Left ventricle myocardium inferior (tissue), 1 donor: ENCODE measurements around the gene BCDIN3D. TPM values are rescaled to one million over a fixed set of nuclear protein-coding genes. Genes with fewer than 3 reads are reported as not detected.

Experiments used
- DNase-seq: peaks from one replicate; pipeline ENCODE4 v3.0.0-alpha.2; 2020
- H3K27ac ChIP-seq: fragments of 200-600 bp; replicated peaks from 2 replicates; pipeline ENCODE4 v1.8.0; 2021
- H3K27me3 ChIP-seq: fragments of 200-600 bp; 2 replicates; pipeline ENCODE4 v1.8.0; 2021; ENCODE audit warnings: low read depth
- H3K36me3 ChIP-seq: fragments of 200-600 bp; 2 replicates; pipeline ENCODE4 v1.8.0; 2021
- H3K4me1 ChIP-seq: fragments of 200-600 bp; 2 replicates; pipeline ENCODE4 v1.8.0; 2021
- H3K4me3 ChIP-seq: fragments of 200-600 bp; 2 replicates; pipeline ENCODE4 v1.8.0; 2021; ENCODE audit warnings: mild to moderate bottlenecking, moderate library complexity
- H3K9me3 ChIP-seq: fragments of 200-600 bp; replicated peaks from 2 replicates; pipeline ENCODE4 v1.8.0; 2021
- intact Hi-C: fragments of 100-400 bp; cut with micrococcal nuclease; formaldehyde crosslinking; loops from one replicate; pipeline ENCODE4 v1.11.0; 2022
- total RNA-seq: library from RNA; stranded (reverse); fragmentation: NEBNext Ultra II Directional; extraction: Animal tissue kit (Norgen Biotek cat#: 25700); gene quantifications from one replicate; pipeline ENCODE4 v1.2.1, GENCODE V29; 2021
- TF ChIP-seq, protein P1 (sequence below): fragments of 200-600 bp; IDR thresholded peaks from 2 replicates; pipeline ENCODE4 v1.8.0; 2021; ENCODE audit warnings: antibody characterized with exemption, mild to moderate bottlenecking, borderline replicate concordance
- donor health status: DM: no; HTN: yes; CAD: no; lungs with severe emphysema.

The BCDIN3D gene
- total RNA-seq, 1 donor from 2014 or later, result 2.9 TPM

DNA sequence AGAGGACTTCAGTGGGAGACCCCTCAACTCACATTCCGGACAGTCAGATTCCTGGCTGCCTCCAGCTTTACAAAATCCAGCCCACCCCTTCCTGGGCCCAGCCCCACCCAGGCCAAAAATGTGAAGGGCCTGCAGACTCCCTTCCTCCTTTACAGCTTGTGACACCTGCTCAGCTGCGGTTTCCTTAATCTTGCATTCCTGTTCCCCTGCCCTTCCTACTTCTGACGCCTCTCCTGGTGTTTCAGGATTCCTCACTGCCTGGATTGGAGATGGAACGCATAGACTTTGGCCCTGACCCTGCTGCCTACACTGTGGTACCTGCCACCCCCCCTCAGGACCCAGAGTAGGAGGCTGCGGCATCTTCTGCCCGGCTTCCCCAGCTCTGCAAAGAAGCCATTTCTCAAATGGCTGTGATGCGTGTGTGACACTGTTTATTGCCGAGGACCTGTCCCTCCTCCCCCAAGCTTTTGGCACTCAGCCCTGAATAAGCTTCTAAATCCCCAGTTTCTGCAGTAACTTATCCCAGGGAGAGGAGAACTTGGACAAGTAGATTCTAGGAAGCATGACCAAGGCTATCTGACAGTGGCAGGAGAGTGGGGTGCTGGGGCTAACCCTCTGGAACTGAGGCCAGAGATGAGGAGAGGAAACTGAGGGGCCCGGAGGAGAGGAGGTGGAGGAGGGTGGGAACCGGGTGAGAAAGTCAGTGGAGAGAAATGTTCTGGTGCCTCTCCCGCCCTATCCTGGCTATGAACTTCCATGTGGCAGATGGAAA, 24.9 kb upstream of the BCDIN3D start:
- Histone ChIP-seq H3K4me1 (peaks cover 43% of the 10 kb centered on the region), H3K4me3 (no peak overlapping the region), H3K9me3 (no peaks in the 10 kb centered on the region), H3K36me3 (no peaks in the 10 kb centered on the region), H3K27ac (peak overlapping the region; percentile 82), H3K27me3 (peaks cover 20% of the 10 kb centered on the region)
- DNase-seq, result no peak
- intact Hi-C loops, result loop anchor here (10.0 kb wide), 2 partner anchors 77 to 187 kb away; partner anchors contain the start of gene ASIC1
- TF ChIP-seq, protein P1, sequence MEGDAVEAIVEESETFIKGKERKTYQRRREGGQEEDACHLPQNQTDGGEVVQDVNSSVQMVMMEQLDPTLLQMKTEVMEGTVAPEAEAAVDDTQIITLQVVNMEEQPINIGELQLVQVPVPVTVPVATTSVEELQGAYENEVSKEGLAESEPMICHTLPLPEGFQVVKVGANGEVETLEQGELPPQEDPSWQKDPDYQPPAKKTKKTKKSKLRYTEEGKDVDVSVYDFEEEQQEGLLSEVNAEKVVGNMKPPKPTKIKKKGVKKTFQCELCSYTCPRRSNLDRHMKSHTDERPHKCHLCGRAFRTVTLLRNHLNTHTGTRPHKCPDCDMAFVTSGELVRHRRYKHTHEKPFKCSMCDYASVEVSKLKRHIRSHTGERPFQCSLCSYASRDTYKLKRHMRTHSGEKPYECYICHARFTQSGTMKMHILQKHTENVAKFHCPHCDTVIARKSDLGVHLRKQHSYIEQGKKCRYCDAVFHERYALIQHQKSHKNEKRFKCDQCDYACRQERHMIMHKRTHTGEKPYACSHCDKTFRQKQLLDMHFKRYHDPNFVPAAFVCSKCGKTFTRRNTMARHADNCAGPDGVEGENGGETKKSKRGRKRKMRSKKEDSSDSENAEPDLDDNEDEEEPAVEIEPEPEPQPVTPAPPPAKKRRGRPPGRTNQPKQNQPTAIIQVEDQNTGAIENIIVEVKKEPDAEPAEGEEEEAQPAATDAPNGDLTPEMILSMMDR, result no peak

DNA sequence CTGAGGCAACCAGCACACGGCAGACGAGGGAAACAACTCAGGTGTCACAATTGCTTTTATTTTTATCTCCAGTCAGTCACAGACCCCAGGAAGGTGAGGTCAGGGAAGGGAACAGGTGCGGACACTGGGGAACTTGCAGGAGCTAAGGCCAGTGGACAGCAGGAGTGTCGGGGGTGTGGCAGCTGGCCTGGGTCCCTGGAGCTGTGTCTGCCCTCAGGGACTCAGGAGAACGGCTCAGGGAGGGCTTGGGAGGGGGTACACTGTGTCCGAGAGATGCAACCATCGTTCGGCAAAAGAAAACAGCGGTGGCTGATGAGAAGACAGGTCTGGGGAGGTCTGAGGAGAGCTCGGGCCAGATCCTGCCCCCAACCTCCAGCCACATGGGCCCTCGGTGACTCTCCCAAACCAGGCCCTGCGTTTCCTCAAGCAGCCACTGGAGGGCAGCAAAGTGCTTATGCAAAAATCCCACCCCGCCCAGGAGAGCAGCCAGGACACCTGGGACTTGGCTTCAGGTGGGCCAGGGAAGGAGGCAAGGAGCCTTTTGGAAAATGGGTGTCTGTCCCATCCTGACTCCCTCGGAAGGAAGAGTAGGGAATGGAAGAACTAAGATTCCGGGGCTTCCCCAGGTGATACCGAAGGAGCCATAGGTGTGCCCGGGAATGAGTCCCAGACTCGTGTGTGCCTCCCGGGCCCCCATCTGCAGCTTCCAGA, 24.1 kb upstream of the BCDIN3D start:
- H3K9me3 ChIP-seq, result no peaks in the 10 kb centered on the region
- H3K4me3 ChIP-seq, result no peak overlapping the region
- H3K27me3 ChIP-seq, result peaks cover 20% of the 10 kb centered on the region
- peak overlapping the region; percentile 82 for H3K27ac ChIP-seq
- H3K4me1 ChIP-seq, result peaks cover 39% of the 10 kb centered on the region
- intact Hi-C loops, result loop anchor here (10.0 kb wide), 2 partner anchors 78 to 188 kb away; partner anchors contain the start of gene ASIC1
- TF ChIP-seq, protein P1, result peak; percentile 98
- peak; percentile 74 for DNase-seq
- H3K36me3 ChIP-seq, result no peaks in the 10 kb centered on the region

DNA sequence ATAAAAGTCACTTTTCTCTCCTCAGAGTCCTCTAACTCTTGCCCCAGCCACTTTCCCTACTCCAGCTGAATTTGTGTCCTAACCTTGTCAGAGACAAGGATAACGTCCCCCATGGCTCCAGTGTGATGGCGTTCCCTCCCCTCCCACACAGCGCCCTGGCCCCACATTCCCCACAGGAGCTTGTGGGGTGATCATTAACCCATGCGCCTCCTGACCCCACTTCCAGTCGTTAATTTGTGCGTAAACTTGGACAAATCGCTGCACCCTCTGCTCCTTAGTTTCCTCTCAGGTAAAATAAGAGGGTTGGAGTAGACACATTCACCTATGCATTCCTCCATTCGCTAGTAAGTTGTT, 22.9 kb upstream of the BCDIN3D start:
- H3K4me3 ChIP-seq, result no peak overlapping the region
- intact Hi-C loops, result loop anchor here (10.0 kb wide), 2 partner anchors 79 to 189 kb away; partner anchors contain the start of gene ASIC1
- no peak for DNase-seq

DNA sequence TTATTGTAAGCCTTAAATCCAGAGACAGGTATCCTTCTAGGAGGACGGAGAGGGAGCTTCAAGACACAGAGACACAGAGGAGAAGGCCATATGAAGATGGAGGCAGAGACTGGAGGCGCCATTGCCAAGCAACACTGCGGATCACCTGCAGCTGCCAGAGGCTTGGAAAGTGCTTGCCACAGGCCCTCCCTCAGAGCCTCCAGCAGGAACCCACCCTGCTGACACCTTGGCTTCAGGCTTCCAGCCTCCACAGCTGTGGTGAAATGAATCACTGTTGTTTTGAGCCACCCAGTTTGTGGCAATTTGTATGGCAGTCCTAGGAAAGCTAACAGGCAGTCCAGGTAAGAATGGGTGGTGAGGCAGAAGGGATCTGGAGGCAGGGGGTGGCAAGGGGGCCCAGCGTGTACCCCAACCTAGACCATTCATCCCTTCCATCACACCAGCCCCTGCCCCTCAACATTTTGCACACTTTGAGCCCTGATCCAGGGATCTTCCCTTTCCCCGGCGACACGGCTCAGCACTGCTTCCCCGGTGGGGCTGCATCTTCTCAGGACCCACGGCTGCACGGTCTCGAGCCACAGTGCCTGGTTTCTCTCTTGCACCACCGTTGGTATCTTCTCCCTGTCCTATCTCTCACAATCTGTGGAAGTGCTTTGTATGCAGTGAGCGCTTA, 22.3 kb upstream of the BCDIN3D start:
- no peak for DNase-seq

More for the DNA sequence above, 22.9 kb upstream of the BCDIN3D start:
- Histone ChIP-seq H3K9me3 (no peaks in the 10 kb centered on the region), H3K36me3 (no peaks in the 10 kb centered on the region), H3K4me1 (peaks cover 39% of the 10 kb centered on the region), H3K27ac (no peak overlapping the region), H3K27me3 (peaks cover 20% of the 10 kb centered on the region)
- TF ChIP-seq, protein P1, result no peak

DNA sequence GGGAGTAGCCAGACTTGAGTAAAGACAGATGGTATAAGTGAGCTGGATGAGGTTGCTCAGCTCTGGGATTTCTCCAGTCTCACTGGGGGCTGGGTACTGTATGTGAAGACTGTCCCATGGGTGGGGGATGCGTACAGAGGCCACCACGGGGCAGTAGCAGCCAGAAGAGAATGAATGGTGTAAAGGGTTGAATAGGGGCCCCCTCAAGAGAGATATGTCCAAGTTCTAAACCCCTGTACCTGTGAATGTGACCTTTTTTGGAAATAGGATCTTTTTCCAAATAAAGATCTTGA, 21.8 kb upstream of the BCDIN3D start:
- H3K27me3 ChIP-seq, result peaks cover 20% of the 10 kb centered on the region
- no peak overlapping the region for H3K27ac ChIP-seq
- no peaks in the 10 kb centered on the region for H3K9me3 ChIP-seq
- H3K4me3 ChIP-seq, result no peak overlapping the region
- intact Hi-C loops, result loop anchor here (10.0 kb wide), 2 partner anchors 80 to 190 kb away; partner anchors contain the start of gene ASIC1
- no peaks in the 10 kb centered on the region for H3K36me3 ChIP-seq
- TF ChIP-seq, protein P1, result no peak
- peaks cover 29% of the 10 kb centered on the region for H3K4me1 ChIP-seq
- DNase-seq, result no peak

More for the DNA sequence above, 22.3 kb upstream of the BCDIN3D start:
- Histone ChIP-seq H3K9me3 (no peaks in the 10 kb centered on the region), H3K36me3 (no peaks in the 10 kb centered on the region), H3K4me1 (peaks cover 34% of the 10 kb centered on the region), H3K27ac (no peak overlapping the region), H3K4me3 (no peak overlapping the region), H3K27me3 (peaks cover 20% of the 10 kb centered on the region)
- intact Hi-C loops, result loop anchor here (10.0 kb wide), 2 partner anchors 80 to 190 kb away; partner anchors contain the start of gene ASIC1
- TF ChIP-seq, protein P1, result no peak
